ENCODE data around the gene EARS2. TPM values are rescaled to one million over a fixed set of nuclear protein-coding genes. Genes with fewer than 3 reads are reported as not detected.
"Not testable (repeated sequence)": the region's sequence is repeated elsewhere in the genome, so short reads cannot be mapped to it uniquely, and the experiment has no call there.

Gene EARS2
- 10 to 100 TPM; 28.2 to 33.2 (median 30.2) TPM for polyA plus RNA-seq (ENCODE audit: insufficient read length in 4 of 4)

DNA sequence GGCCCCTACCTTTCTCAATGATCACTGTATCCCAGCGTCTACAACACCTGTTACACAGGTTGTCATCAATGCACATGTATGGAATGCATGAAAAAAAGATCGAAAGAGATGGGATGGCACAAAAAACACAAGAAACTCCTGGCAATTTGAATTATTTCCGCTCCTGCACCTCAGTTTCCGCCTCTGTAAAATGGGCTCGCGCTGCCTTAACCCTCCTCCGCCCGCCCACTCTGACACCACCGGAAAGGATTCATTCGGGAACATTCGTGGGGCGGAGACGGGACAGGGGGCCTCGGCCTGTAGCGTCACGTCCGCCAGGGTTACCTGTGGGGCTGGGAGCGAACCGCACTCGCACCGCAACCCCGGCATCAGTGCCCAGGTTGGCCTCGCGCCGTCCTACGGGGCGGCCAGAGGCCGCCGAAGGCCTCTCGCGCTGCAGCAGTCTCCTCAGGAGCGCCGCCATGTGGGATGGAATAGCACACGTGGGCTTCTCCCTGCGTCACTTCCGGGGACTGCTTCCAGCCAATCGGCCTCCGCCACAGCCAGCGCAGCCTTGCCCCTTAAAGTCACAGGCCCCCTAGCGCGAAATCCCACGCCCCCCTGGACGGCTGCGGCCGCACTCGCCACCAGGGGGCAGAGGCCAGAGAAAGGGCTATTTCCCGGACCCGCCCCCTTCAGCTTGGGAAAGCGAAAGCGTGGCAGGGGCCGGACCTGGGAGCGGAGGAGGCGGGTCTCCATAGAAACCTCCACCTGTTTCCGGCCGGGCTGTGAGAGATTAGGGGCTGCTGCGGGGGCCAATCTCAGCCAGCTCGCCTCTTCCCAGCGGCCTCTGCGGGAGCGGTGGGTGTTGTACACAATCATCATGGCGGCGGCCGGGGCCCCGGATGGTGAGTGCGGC lies at the start of gene EARS2, which contains the start of gene UBFD1:
EARS2 (minus strand) TSS at position 470 of the 898 bp plus-strand sequence; CDS start at position 463, 7 bp downstream.
UBFD1 (plus strand) TSS at position 847 of the 898 bp plus-strand sequence; CDS start at position 863, 16 bp downstream.
- DNase-seq (ENCODE audit: low read depth in 4 of 4, low spot score in 2 of 4) = peak; percentile 96 to 97 (median 97)

- no peak for DNase-seq (ENCODE audit: low read depth in 4 of 4, low spot score in 2 of 4)
Observed at GRCh38 chr16:23597003-23597756, 40.0 kb upstream of the EARS2 start.

DNA sequence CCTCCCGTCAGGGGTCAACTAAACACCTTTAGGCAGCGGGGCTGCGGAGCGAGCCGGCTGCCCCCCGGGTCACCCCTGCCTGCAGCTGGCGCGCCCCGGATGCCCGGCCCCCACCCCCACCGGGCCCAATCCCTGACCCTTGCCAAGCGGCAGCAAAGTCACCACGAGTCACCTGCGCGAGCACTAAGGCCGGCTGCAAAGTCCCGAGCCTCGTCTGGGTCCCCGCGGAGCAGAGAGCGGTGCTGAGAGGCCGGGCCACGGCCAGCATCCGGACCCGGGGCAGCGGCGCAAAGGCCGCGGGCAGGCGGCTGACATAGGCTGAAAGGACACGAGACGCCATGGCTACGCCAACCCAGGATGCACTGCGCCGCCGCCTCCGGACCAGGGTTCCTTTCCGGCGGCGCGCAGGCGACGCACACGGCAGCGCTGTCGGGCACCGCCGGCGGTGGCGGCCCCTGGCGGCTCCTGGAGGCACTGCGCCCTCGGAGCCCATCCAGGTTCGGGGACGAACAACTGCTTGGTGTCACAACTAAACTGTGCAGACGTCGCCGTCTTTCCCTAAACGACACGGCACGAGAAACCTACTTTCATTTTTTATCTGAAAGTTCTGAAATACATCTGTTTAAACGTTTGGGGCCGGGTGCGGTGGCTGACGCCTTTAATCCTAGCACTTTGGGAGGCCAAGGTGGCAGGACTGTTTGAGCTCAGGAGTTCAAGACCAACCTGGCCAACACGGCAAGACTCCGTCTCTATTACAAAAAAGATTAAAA lies 39.0 kb upstream of the EARS2 start, which contains the start of gene NDUFAB1:
NDUFAB1 (minus strand) TSS at position 366 of the 770 bp plus-strand sequence; CDS start at position 340, 26 bp downstream.
- DNase-seq (ENCODE audit: low read depth in 4 of 4, low spot score in 2 of 4) = peak; percentile 37 to 79 (median 74)

DNA sequence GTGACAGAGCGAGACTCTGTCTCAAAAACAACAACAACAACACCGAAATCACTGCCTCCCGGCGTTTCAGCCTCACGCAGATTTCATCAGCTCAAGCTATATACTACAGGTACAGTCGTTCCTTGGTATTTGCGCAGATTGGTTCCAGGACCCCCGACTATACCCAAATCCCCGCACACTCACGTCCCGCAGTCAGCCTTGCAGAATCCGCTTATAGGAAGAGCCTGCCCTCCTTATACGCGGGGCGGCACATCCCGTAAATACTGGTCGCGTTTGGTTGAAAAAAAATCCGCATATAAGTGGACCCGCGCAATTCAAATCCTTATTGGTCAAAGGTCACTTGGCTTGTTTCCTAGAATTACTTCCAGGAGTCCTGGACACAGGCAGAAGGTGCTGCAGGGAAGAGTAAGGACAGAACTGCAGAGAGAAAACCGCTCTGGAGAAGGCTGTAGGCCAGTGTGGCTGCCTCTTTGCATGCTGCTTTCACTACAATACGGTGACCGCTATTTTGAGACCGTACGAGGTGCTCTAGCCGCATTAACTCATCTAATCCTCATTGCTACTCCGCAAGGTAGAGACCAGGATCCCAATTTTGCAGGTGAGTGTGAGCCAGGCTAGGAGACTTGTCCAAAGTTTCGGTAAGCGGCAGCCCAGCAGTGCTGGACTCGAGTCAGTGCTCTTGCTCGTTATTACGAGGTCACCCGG lies 38.2 kb upstream of the EARS2 start:
- DNase-seq (ENCODE audit: low read depth in 4 of 4, low spot score in 2 of 4) = peak in 1 of 4 donors; percentile 0

DNA sequence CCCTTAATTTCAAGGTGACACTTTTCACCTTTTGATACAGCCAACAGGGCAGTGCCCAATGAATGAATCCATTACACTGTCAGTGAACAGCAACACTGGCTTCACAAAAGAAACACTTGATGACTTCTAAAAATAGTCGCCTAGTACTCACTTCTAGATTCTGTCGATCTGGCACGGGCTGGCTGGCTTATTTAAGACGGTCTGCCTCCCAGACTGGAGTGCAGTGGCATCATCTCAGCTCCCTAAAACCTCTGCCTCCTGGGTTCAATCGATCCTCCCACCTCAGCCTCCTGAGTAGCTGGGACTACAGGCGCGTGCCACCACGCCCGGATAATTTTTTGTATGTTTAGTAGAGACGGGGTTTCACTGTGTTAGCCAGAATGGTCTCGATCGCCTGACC lies 37.0 kb upstream of the EARS2 start:
- DNase-seq (ENCODE audit: low read depth in 4 of 4, low spot score in 2 of 4) = no peak

GRCh38 chr16:23590181-23590580 lies 33.0 kb upstream of the EARS2 start:
- no peak for DNase-seq (ENCODE audit: low read depth in 4 of 4, low spot score in 2 of 4)

GRCh38 chr16:23587726-23588125 lies 30.6 kb upstream of the EARS2 start:
- no peak for DNase-seq (ENCODE audit: low read depth in 4 of 4, low spot score in 2 of 4)

DNA sequence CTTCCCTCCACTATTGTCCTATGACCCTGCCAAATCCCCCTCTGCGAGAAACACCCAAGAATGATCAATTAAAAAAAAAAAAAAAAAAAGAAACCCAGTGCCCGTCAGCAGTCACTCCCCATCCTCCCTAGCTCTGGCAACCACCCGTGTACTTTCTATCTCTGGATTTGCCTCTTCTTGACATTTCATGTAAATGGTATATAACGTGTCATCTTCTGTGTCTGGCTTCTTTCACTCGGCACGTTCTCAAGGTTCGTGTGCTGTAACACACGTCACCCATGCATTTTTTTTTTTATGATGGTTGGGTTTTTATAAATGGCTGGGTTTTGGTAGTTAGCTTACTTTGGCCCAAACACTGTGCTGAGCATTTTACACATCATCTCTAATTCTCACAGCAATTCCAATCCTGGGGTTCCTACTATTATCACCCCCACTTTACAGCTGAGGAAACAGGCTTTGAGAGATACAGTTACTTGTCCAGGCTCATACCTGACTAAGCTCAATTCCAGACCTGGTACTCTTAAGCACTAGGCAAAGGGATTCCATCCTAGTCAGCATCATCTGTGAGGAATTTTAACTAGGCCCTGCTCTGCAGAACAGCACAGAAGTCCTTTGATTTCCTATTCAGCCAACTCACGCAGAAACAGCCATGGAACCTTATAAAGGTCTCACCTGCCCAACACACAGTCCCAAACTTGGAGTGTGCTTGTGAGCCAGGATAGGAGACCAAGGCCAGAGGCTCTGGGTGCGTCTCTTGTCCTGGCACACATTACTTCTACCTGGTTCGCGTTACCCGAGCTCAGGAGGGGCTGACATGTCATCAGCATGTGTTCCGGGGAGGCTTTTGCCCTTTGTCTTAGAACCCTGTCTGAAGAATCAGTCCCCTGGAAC lies 27.3 kb upstream of the EARS2 start:
- no peak for DNase-seq (ENCODE audit: low read depth in 4 of 4, low spot score in 2 of 4)

DNA sequence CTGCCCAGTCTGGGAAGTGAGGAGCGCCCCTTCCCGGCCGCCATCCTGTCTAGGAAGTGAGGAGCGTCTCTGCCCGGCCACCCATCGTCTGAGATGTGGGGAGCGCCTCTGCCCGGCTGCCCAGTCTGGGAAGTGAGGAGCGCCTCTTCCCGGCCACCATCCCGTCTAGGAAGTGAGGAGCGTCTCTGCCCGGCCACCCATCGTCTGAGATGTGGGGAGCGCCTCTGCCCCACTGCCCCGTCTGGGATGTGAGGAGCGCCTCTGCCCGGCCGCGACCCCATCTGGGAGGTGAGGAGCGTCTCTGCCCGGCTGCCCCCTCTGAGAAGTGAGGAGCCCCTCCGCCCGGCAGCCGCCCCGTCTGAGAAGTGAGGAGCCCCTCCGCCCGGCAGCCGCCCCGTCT lies 26.1 kb upstream of the EARS2 start:
- DNase-seq (ENCODE audit: low read depth in 4 of 4, low spot score in 2 of 4) = not testable (repeated sequence)

DNA sequence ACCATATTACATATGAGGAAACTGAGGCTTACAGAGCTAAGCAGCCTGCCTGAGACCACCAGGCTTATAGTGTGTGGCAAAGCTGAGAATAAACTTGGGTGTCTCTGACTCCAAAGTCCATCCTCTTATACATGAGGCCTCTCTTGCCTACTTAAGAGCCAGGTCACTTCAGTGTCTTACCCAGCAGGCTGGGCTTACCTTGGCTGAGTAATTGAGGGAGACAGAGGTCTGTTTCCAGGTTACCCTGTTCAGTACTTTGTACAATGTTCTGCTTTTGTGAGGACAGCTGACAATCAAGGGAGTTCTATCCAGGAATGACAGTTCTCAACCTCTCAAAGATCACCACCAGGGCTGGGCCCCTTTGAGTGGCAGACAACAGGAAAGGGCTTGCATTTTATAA lies 24.6 kb upstream of the EARS2 start:
- DNase-seq (ENCODE audit: low read depth in 4 of 4, low spot score in 2 of 4) = no peak

DNA sequence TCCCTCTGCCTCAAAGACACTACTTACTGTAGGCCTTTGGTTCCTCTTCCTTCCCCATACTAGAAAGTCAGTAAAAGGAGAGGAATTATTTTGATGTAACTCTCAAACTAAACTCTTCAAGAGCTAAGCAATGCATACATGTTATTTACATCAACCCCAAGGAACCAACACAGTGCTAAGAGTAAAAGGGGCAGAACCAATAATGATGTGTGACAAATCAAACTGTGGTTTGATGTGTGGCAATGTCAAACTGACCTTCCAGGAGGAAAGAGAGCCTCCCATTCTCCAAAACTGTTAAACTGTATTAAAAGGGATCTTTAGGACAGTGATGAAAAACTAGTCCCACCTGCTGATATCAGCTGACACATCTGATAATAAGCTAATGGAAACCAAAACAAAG lies 23.2 kb upstream of the EARS2 start:
- no peak for DNase-seq (ENCODE audit: low read depth in 4 of 4, low spot score in 2 of 4)

- no peak for DNase-seq (ENCODE audit: low read depth in 4 of 4, low spot score in 2 of 4)
Observed at GRCh38 chr16:23579371-23579770, 22.2 kb upstream of the EARS2 start.

- no peak for DNase-seq (ENCODE audit: low read depth in 4 of 4, low spot score in 2 of 4)
Observed at GRCh38 chr16:23578101-23578830, 21.1 kb upstream of the EARS2 start.

GRCh38 chr16:23577493-23577892 lies 20.3 kb upstream of the EARS2 start:
- no peak for DNase-seq (ENCODE audit: low read depth in 4 of 4, low spot score in 2 of 4)

DNA sequence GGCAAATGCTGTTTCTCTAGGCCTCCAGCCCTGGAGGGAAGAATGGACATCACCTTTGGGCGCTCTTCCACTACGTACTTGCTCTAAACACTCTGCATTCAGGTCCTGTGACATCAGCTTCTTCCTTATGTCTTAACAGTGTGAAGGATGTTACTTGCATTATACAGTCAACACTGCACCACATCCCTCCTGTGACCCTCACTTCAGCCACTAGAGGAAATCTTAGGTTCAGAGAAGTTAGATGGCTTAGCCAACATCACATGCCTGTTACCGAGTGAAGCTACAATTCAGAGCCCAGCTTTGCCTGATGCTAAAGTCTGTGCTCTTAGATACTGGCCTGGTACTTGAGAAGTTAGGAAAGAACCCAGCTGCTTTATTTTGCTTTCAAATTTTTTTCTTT lies 18.7 kb upstream of the EARS2 start:
- no peak for DNase-seq (ENCODE audit: low read depth in 4 of 4, low spot score in 2 of 4)

DNA sequence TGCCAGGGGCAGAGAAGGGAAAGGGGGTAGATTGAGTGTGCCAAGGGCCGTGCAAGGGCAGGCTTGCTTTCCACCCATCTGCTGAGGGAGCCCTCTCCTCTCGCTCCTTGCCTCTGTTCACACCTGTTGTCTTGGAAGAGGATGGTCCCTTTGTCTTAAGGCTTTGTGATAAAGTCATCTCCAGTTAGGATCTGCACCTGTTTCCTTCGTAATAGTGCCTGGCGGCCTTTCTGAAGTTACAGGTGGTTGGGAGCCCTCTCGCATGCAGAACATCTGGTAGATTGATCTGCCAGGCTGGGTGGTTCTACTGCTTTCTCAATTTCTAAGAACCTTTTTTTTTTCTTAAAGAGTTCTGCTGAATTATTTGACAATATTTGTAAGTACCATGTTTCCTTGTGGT lies 16.7 kb upstream of the EARS2 start:
- DNase-seq (ENCODE audit: low read depth in 4 of 4, low spot score in 2 of 4) = no peak

- no peak for DNase-seq (ENCODE audit: low read depth in 4 of 4, low spot score in 2 of 4)
Observed at GRCh38 chr16:23572394-23572793, 15.2 kb upstream of the EARS2 start.

- no peak for DNase-seq (ENCODE audit: low read depth in 4 of 4, low spot score in 2 of 4)
Observed at GRCh38 chr16:23571895-23572294, 14.7 kb upstream of the EARS2 start.
